ENCODE data around the gene PLXNB1. TPM values are rescaled to one million over a fixed set of nuclear protein-coding genes. Genes with fewer than 3 reads are reported as not detected.

PLXNB1 gene
- total and polyA plus RNA-seq, 2 experiments from 2014 or later: 49.0 to 144 TPM

- no peak for TF ChIP-seq ZNF114 (CRISPR knock-in tag; IDR thresholded peaks at IDR 0.05)
- no peak for TF ChIP-seq ZNF331 (CRISPR knock-in tag; IDR thresholded peaks at IDR 0.05; ENCODE audit: low read depth)
- no peak for TF ChIP-seq POLR2AphosphoS5 (IDR thresholded peaks at IDR 0.05; ENCODE audit: low read depth)
- TF ChIP-seq NANOG (IDR thresholded peaks at IDR 0.05; ENCODE audit: borderline replicate concordance): no peak
- no peak for TF ChIP-seq STAT1 (IDR thresholded peaks at IDR 0.05; ENCODE audit: unreplicated experiment)
- TF ChIP-seq, protein P1, sequence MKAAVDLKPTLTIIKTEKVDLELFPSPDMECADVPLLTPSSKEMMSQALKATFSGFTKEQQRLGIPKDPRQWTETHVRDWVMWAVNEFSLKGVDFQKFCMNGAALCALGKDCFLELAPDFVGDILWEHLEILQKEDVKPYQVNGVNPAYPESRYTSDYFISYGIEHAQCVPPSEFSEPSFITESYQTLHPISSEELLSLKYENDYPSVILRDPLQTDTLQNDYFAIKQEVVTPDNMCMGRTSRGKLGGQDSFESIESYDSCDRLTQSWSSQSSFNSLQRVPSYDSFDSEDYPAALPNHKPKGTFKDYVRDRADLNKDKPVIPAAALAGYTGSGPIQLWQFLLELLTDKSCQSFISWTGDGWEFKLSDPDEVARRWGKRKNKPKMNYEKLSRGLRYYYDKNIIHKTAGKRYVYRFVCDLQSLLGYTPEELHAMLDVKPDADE (IDR thresholded peaks at IDR 0.05): no peak
- no peak for TF ChIP-seq EZH2phosphoT487 (IDR thresholded peaks at IDR 0.05; ENCODE audit: unreplicated experiment)
Observed at GRCh38 chr3:48460517-48460902, 30.6 kb upstream of the PLXNB1 start (continued).

DNA sequence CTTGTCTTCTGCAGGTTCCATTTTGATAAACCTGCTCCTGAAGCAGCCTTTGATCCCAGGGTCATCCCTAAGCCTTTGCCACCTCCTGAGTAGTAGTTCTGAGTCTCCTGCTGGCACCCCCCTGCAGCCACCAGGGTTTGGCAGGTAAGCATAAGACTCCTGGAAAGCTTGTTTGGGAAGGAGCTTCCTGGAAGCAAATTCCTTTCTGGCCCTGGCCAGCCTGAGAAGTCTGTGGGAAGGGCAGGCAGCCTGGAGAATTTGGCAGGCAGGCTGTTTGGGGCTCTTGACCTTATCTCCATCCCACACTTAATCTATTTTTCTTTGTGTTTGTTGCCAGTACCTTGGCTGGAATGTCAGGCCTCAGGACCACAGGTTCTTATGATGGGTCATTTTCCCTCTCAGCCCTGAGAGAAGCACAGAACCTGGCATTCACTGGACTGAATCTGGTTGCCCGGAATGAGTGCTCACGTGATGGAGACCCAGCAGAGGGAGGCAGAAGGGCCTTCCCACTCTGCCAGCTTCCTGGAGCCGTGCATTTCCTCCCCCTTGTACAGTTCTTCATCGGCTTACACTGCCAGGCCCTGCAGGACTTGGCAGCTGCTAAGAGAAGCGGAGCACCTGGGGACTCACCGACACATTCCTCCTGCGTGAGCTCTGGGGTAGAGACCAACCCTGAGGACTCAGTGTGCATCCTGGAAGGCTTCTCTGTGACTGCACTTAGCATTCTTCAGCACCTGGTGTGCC, 30.1 kb upstream of the PLXNB1 start:
- H4K20me1 ChIP-seq (replicated peaks; ENCODE audit: insufficient read depth): peaks cover 3% of the 10 kb centered on the region
- no peaks in the 10 kb centered on the region for H3K27me3 ChIP-seq (ENCODE audit: insufficient read depth)
- H3K4me2 ChIP-seq: no peak overlapping the region
- no peak overlapping the region for H3K4me3 ChIP-seq
- H3K4me1 ChIP-seq (ENCODE audit: insufficient read depth): no peaks in the 10 kb centered on the region
- no peak overlapping the region for H2AFZ ChIP-seq
- Mint-ChIP-seq H3K27ac (no peak overlapping the region), H3K9me3 (no peaks in the 10 kb centered on the region), H3K4me3 (no peak overlapping the region), H3K4me1 (peaks cover 2% of the 10 kb centered on the region; the same call in 1 of the 3 replicates), H3K36me3 (ENCODE audit: low read depth) (peaks cover 44% of the 10 kb centered on the region), H3K27me3 (ENCODE audit: insufficient read depth, low read depth, poor library complexity) (peaks cover 4% of the 10 kb centered on the region)
- ATAC-seq (no peak), DNase-seq (ENCODE audit: low spot score) (no peak)
- H3K36me3 ChIP-seq (ENCODE audit: insufficient read depth): peaks cover 37% of the 10 kb centered on the region
- peaks cover 7% of the 10 kb centered on the region; the same call in 1 of the 2 replicates for H3F3A ChIP-seq (replicated peaks; ENCODE audit: low read depth)
- no peaks in the 10 kb centered on the region for H3K9me2 ChIP-seq (ENCODE audit: insufficient read depth)
- TF ChIP-seq POLR2AphosphoS5 (IDR thresholded peaks at IDR 0.05; ENCODE audit: low read depth) (no peak), CTCF (conservative IDR thresholded peaks at IDR 0.05; ENCODE audit: low read depth in 2 of 2) (no peak), STAT1 (IDR thresholded peaks at IDR 0.05; ENCODE audit: unreplicated experiment) (no peak), NANOG (IDR thresholded peaks at IDR 0.05; ENCODE audit: borderline replicate concordance) (no peak)
- TF ChIP-seq, protein P1 (IDR thresholded peaks at IDR 0.05): no peak
- no peaks in the 10 kb centered on the region for H3K79me2 ChIP-seq (replicated peaks; ENCODE audit: insufficient read depth)
- H3K27ac ChIP-seq (ENCODE audit: low read depth): no peak overlapping the region

GRCh38 chr3:48459331-48459730, 29.4 kb upstream of the PLXNB1 start:
- H3K9me3 Mint-ChIP-seq: no peaks in the 10 kb centered on the region
- no peaks in the 10 kb centered on the region for H3K9me2 ChIP-seq (ENCODE audit: insufficient read depth)
- H3K4me1 ChIP-seq (ENCODE audit: insufficient read depth): no peaks in the 10 kb centered on the region
- H2AFZ ChIP-seq: no peak overlapping the region
- peaks cover 37% of the 10 kb centered on the region for H3K36me3 ChIP-seq (ENCODE audit: insufficient read depth)
- peaks cover 3% of the 10 kb centered on the region for H4K20me1 ChIP-seq (replicated peaks; ENCODE audit: insufficient read depth)
- no peak overlapping the region for H3K27ac Mint-ChIP-seq
- H3K27ac ChIP-seq (ENCODE audit: low read depth): no peak overlapping the region
- peaks cover 4% of the 10 kb centered on the region for H3K27me3 Mint-ChIP-seq (ENCODE audit: insufficient read depth, low read depth, poor library complexity)
- no peak for TF ChIP-seq NANOG (IDR thresholded peaks at IDR 0.05; ENCODE audit: borderline replicate concordance)
- TF ChIP-seq REST (IDR thresholded peaks at IDR 0.05; ENCODE audit: unreplicated experiment): no peak
- no peak for TF ChIP-seq CTCF (conservative IDR thresholded peaks at IDR 0.05; ENCODE audit: low read depth in 2 of 2)
- no peak for TF ChIP-seq EZH2 (IDR thresholded peaks at IDR 0.05; ENCODE audit: low read depth, unreplicated experiment)
- TF ChIP-seq ZNF331 (CRISPR knock-in tag; IDR thresholded peaks at IDR 0.05; ENCODE audit: low read depth): no peak
- no peak for TF ChIP-seq ZNF114 (CRISPR knock-in tag; IDR thresholded peaks at IDR 0.05)
- no peaks in the 10 kb centered on the region for H3K4me1 Mint-ChIP-seq
- ATAC-seq: no peak
- H3K79me2 ChIP-seq (replicated peaks; ENCODE audit: insufficient read depth): no peaks in the 10 kb centered on the region
- H3K4me2 ChIP-seq: no peak overlapping the region
- H3K36me3 Mint-ChIP-seq (ENCODE audit: low read depth): peaks cover 49% of the 10 kb centered on the region
- H3K4me3 ChIP-seq: no peak overlapping the region
- no peak for DNase-seq (ENCODE audit: low spot score)
- H3F3A ChIP-seq (replicated peaks; ENCODE audit: low read depth): peaks cover 7% of the 10 kb centered on the region; the same call in 1 of the 2 replicates
- H3K4me3 Mint-ChIP-seq: no peak overlapping the region
- H3K27me3 ChIP-seq (ENCODE audit: insufficient read depth): no peaks in the 10 kb centered on the region

Data from GM23338 (cell line).